HEK293T (cell line): ENCODE results near the gene FBXO21.

Experiments used
- ARNT ChIP-seq: fragments of 450-650 bp; IDR thresholded peaks from 2 replicates; pipeline ENCODE4 v1.6.1; 2017; ENCODE audit warnings: mild to moderate bottlenecking
- BHLHE40 ChIP-seq: fragments of 450-650 bp; IDR thresholded peaks from 2 replicates; pipeline ENCODE4 v1.6.1; 2016; ENCODE audit warnings: mild to moderate bottlenecking, moderate library complexity, borderline replicate concordance
- FOXM1 ChIP-seq: fragments of 450-650 bp; IDR thresholded peaks from 2 replicates; pipeline ENCODE4 v1.6.1; 2017; ENCODE audit warnings: mild to moderate bottlenecking, borderline replicate concordance
- NFRKB ChIP-seq: fragments of 450-650 bp; IDR thresholded peaks from 2 replicates; pipeline ENCODE4 v1.6.1; 2016; ENCODE audit warnings: mild to moderate bottlenecking, moderate library complexity
- SP1 ChIP-seq: fragments of 450-650 bp; IDR thresholded peaks from 2 replicates; pipeline ENCODE4 v1.6.1; 2017
- SUZ12 ChIP-seq: fragments of 450-650 bp; IDR thresholded peaks from 2 replicates; pipeline ENCODE4 v1.6.1; 2016; ENCODE audit warnings: mild to moderate bottlenecking
- TARDBP ChIP-seq: fragments of 450-650 bp; IDR thresholded peaks from 2 replicates; pipeline ENCODE4 v1.6.1; 2016
- ZNF384 ChIP-seq: fragments of 450-650 bp; IDR thresholded peaks from 2 replicates; pipeline ENCODE4 v1.6.1; 2016

DNA sequence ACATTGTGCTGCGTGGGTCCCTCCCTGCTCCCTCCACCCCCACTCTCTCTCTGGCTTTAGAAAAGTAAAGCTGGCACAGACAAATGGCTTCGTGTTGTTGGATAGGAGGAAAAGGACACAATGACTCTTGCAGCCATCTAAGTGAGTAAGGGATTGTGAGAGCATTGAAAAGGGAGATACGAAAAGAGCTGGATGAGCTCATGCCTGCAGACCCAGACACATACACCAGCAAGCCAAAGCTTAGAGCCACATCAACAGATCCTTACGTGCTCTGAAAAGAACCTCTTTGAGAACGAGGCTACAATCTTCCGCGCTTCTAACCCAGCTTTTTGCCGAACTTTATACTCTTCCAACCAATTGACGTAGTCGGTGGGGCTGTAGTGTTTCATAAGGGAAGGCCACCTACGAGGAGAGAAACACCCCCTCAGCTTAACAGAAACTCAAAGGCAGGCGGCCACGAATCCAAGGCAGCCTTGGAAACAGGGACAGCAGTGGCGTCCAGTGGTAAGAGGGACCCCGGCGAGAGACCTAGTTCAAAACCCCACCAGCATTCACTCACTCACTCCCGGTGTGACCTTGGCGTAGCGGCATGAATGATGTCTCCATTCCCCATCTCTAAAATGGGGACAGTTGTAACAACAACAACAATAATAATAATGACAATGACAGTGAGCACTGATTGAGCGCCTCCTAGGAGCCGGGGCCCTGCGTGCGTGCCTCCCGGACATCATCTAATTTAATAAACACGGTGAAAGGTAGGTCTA, 1.1 kb downstream of the FBXO21 start:
- TF ChIP-seq TARDBP (no peak), ARNT (no peak), ZNF384 (no peak), SUZ12 (no peak), BHLHE40 (no peak), FOXM1 (no peak), SP1 (no peak), NFRKB (no peak)
